GM19467 (cell line): Measurements from ENCODE around the gene GPR50.
A peak's percentile ranks its signal among the peaks of the same experiment; 100 is the strongest.

Source experiments
- ATAC-seq: cut with Tn5 transposase; IDR thresholded peaks from one replicate; pipeline ENCODE4 v1.9.1; 2021; ENCODE audit warnings: mild to moderate bottlenecking, moderate library complexity; ENCODE audit not compliant: unreplicated experiment

The GPR50 gene

GRCh38 chrX:151176231-151176750 lies at the start of gene GPR50:
TSS of gene GPR50 (plus strand) at chrX:151176584. CDS start at chrX:151176722, 138 bp downstream.
- ATAC-seq: no peak

- no peak for ATAC-seq
Measured at GRCh38 chrX:151132531-151132930, 43.9 kb upstream of the GPR50 start.

DNA sequence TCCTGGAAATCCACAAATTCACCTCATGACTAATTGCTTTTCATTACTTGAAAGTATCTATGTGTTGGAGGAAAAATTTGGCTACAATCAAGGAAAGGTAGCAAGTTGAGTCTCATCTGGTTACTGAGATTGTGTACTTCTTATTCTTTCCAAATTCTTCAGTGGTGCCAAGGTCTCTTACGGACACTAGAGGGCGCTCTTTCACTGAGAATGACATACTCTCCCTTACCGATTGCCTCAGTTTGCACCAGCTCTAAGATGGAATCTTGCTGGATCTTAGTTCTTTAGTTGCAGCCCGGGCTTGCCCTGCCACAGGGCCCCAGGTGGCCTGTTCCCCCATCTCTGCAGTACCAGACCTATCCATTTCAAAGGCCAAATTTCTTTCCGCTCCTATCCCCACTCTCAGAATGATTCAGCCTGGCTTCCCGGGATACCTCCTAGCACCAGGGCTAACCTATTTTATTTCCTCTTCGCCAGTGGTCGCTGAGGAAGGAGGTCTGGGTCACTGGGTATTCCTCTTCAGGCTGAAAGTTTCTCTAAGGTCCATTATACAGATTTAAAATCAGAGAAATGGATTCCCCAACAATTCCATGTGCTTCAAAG lies 24.6 kb upstream of the GPR50 start:
- peak; percentile 92 for ATAC-seq

- ATAC-seq: no peak
Measured at GRCh38 chrX:151153086-151153485, 23.3 kb upstream of the GPR50 start.

DNA sequence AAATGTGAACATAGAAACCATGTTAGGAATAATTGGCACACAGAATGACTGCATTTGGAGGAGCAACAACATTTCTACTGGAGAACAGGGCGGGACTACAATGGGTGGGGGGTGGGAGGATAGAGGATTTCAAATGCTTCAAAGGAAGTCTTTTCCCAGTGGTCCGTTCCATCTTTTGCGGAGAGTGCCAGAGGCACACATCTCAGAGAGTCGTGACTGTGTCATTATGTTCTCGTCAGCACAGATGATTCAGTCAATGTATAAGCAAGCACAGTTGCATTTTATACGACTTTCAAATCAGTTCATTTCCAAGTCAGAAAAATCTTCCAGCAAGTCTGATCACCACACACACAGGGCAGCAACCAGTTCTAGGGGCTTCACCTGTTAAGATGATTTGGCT lies 22.7 kb upstream of the GPR50 start:
- ATAC-seq: no peak

DNA sequence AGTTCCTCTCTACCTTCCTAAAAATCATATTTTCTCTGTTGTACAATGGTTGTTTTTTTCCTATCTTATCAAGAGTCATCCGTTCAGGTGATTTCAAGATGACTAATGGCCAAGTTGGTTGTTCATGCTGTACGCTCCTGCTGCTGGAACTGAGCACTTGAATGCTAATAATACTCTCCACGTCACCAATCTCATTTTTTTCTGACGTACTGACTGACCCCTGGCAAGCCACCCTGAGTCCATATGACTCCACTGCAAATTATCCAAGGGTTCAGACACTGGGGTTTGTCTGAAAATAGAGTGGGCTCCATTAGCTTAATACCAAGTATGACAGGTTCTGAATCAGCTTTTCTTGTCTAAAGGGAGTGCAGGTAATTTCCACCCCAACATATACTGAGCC lies 21.1 kb upstream of the GPR50 start:
- ATAC-seq: no peak

- no peak for ATAC-seq
Measured at GRCh38 chrX:151161690-151162089, 14.7 kb upstream of the GPR50 start.

DNA sequence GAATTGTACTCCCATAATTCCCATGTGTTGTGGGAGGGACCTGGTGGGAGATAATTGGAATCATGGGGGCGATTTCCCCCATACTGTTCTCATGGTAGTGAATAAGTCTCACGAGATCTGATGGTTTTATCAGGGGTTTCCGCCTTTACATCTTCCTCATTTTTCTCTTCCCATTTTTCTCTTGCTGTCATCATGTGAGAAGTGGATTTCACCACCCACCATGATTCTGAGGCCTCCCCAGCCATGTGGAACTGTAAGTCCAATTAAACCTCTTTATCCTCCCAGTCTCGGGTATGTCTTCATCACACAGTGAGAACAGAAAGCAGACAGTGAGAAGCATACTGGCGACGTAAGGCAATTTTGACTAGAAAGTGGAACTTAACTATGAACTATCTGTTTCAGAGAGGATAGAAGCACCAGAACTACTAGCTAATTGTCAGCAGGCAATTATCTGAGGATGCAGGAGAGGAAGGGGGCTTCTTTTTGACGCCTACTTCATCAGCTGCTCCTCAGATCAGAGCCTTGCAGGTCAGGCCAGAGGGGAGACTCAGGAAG lies 8.5 kb upstream of the GPR50 start:
- no peak for ATAC-seq

DNA sequence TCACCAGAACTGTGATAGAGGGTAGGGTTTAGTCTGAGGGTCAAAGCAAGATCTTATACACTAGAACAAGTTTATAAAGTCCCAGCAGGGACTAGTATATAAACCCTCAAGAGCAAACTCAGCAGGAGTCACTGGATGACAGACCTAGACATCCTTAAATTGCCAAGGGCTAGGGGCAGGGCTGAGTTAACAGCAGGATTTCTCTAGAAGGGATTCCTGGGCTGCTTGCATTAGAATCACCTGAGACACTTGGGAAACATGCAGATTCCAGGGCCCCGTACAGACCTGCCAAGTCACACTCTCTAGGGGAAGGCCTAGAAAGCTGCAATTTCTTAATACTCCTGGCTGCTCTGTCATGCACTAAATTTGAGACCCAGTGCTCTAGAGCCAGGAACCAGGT lies 6.6 kb upstream of the GPR50 start:
- no peak for ATAC-seq

DNA sequence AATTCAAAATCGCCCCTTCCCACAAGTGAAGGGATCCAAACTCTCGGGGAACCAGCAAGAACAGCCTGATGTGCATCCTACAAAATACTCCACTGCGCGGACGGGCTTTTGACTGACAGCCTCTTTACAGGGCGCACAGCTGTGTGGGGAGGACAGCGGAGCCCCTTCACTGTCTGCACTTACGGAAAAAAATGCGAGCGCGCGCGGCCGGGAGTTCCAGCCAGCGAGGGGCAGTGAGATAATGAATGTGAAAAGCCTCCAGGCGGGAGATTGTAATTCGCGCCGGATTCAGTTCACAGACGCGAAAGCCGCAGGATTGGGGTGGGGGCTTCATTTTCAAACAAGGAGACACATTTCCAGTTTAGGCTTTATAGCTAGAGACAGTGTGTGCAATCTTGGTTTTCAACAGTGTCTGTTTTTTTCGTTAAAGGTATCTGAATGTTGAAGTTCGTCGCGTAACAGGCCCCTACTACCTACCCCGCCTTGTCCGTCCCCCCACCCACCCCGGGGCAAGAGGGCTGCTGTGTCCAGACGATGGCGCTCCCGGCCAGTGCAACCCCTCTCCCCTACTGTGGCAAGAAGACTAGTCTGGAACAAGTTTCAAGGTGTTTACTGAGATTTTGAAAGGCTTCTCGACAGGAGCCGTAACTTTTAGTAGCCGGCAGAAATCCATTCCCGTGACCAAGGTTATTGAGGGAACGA lies 1.7 kb upstream of the GPR50 start:
- no peak for ATAC-seq

- no peak for ATAC-seq
Measured at GRCh38 chrX:151175283-151176062, 911 bp upstream of the GPR50 start.

GRCh38 chrX:151177141-151178027 lies 1.0 kb downstream of the GPR50 start:
- no peak for ATAC-seq

DNA sequence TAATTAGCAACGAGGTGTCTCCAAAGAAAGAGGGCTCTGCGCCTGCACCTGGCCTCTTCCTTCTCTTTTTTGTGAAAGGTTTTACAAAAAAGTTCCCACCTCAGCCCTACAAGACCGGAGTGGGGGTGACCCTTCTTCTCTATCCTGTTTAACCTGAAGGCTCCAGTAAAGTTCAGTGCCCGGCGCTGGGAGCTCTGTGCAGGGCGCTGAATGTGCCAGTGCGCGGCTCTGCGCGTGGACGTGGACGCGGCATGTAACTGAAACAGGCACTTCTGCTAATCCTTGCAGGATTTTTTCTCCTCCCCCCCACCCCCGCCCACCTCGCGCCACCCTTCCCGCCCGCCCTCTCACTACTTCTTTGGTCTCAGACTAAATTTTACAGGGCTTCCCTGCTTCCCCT lies 2.4 kb downstream of the GPR50 start:
- no peak for ATAC-seq

DNA sequence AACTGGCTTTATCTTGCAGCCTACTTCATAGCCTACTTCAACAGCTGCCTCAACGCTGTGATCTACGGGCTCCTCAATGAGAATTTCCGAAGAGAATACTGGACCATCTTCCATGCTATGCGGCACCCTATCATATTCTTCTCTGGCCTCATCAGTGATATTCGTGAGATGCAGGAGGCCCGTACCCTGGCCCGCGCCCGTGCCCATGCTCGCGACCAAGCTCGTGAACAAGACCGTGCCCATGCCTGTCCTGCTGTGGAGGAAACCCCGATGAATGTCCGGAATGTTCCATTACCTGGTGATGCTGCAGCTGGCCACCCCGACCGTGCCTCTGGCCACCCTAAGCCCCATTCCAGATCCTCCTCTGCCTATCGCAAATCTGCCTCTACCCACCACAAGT lies 4.0 kb downstream of the GPR50 start:
- ATAC-seq: no peak

DNA sequence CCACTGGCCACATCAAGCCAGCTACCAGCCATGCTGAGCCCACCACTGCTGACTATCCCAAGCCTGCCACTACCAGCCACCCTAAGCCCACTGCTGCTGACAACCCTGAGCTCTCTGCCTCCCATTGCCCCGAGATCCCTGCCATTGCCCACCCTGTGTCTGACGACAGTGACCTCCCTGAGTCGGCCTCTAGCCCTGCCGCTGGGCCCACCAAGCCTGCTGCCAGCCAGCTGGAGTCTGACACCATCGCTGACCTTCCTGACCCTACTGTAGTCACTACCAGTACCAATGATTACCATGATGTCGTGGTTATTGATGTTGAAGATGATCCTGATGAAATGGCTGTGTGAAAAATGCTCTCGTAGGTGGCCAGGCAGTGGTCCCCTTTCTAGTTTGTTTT lies 4.7 kb downstream of the GPR50 start:
- ATAC-seq: no peak

- ATAC-seq: no peak
Measured at GRCh38 chrX:151183233-151183753, 6.9 kb downstream of the GPR50 start.

GRCh38 chrX:151183912-151184565 lies 7.7 kb downstream of the GPR50 start:
- ATAC-seq: no peak

GRCh38 chrX:151184705-151185104 lies 8.3 kb downstream of the GPR50 start:
- ATAC-seq: peak; percentile 80

- no peak for ATAC-seq
Measured at GRCh38 chrX:151206871-151207270, 30.5 kb downstream of the GPR50 start.

GRCh38 chrX:151225843-151226242 lies 49.5 kb downstream of the GPR50 start:
- ATAC-seq: no peak
